GM12874 (cell line): ENCODE measurements around the gene FREM2.
A peak's percentile ranks its signal among the peaks of the same experiment; 100 is the strongest.

ENCODE experiments used
- CTCF ChIP-seq: IDR thresholded peaks from 2 replicates; pipeline ENCODE4 v1.5.1; 2011; ENCODE audit warnings: low read depth, mild to moderate bottlenecking, control low read depth, low read length, moderate library complexity; ENCODE audit not compliant: insufficient read depth

Gene FREM2

GRCh38 chr13:38763446-38764381, 76.8 kb downstream of the FREM2 start:
- TF ChIP-seq CTCF: peak; percentile 40

- no peak for TF ChIP-seq CTCF
These were observed 79.9 kb downstream of the FREM2 start for GRCh38 chr13:38766799-38767198.

GRCh38 chr13:38767506-38768265, 80.8 kb downstream of the FREM2 start:
- no peak for TF ChIP-seq CTCF

GRCh38 chr13:38769526-38769925, 82.6 kb downstream of the FREM2 start:
- no peak for TF ChIP-seq CTCF

- no peak for TF ChIP-seq CTCF
These were observed 88.2 kb downstream of the FREM2 start for GRCh38 chr13:38775085-38775484.

- no peak for TF ChIP-seq CTCF
These were observed 90.7 kb downstream of the FREM2 start for GRCh38 chr13:38777347-38778119.

- TF ChIP-seq CTCF: no peak
These were observed 94.7 kb downstream of the FREM2 start for GRCh38 chr13:38781539-38781938.
